Measurements from ENCODE around the gene BTN3A1.
"Not testable (repeated sequence)": the region's sequence is repeated elsewhere in the genome, so short reads cannot be mapped to it uniquely, and the experiment has no call there.

GRCh38 chr6:26418795-26419194 lies 16.7 kb downstream of the BTN3A1 start:
- TF ChIP-seq CTCF, POLR2AphosphoS5, POLR2A (IDR thresholded peaks at IDR 0.05): not testable (repeated sequence)
